ENCODE data around the gene DDC. TPM values are rescaled to one million over a fixed set of nuclear protein-coding genes. Genes with fewer than 3 reads are reported as not detected.

DDC gene
- polyA plus RNA-seq, 1 donor (not counting 4 experiments of a cell fraction or from before 2014, with no cell fraction given), result not detected

- Histone ChIP-seq H3K4me1 (ENCODE audit: control insufficient read depth, extremely low read depth, insufficient read depth, low read length) (no peaks in the 10 kb centered on the region), H3K9me1 (ENCODE audit: control insufficient read depth, extremely low read depth, insufficient read depth, low read length) (no peaks in the 10 kb centered on the region), H3K27me3 (ENCODE audit: control insufficient read depth, extremely low read depth, insufficient read depth, low read length) (peaks cover 10% of the 10 kb centered on the region), H3K79me2 (ENCODE audit: control insufficient read depth, insufficient read depth, low read length) (no peaks in the 10 kb centered on the region), H4K20me1 (ENCODE audit: control insufficient read depth, extremely low read depth, insufficient read depth, low read length) (no peaks in the 10 kb centered on the region), H2AFZ (ENCODE audit: control insufficient read depth, low read length) (no peak overlapping the region), H3K4me3 (ENCODE audit: control insufficient read depth in 2 of 3, extremely low read depth in 1 of 3, insufficient read depth in 2 of 3, low read depth in 1 of 3, low read length in 3 of 3) (no peak overlapping the region), H3K36me3 (ENCODE audit: control insufficient read depth in 2 of 2, extremely low read depth in 1 of 2, insufficient read depth in 2 of 2, low read length in 2 of 2) (no peaks in the 10 kb centered on the region), H3K4me2 (ENCODE audit: control insufficient read depth, extremely low read depth, insufficient read depth, low read depth, low read length) (no peak overlapping the region), H3K9ac (ENCODE audit: control insufficient read depth, extremely low read depth, insufficient read depth, low read length) (no peak overlapping the region), H3K9me3 (ENCODE audit: control insufficient read depth, low read depth, low read length) (no peaks in the 10 kb centered on the region), H3K27ac (ENCODE audit: control insufficient read depth, insufficient read depth, low read length) (no peak overlapping the region)
- TF ChIP-seq EZH2 (IDR thresholded peaks at IDR 0.05; ENCODE audit: low read length), result no peak
- TF ChIP-seq CTCF (optimal IDR thresholded peaks at IDR 0.05 in 1 of 3, IDR thresholded peaks at IDR 0.05 in 1 of 3, conservative IDR thresholded peaks at IDR 0.05 in 1 of 3; ENCODE audit: extremely low read depth in 1 of 3, insufficient read depth in 2 of 3, low read length in 3 of 3), result no peak
- DNase-seq (ENCODE audit: low read depth, low spot score) (no peak), FAIRE-seq (no peak)
- dilution Hi-C loops (cut with MboI; ENCODE audit: extremely low pct_ligation_motif_present, low sequenced_read_pairs), result no loop called here
Measured at GRCh38 chr7:50469181-50469580, 96.0 kb downstream of the DDC start.

GRCh38 chr7:50467817-50468610 lies 97.2 kb downstream of the DDC start:
- no peak overlapping the region for H3K9ac ChIP-seq (ENCODE audit: control insufficient read depth, extremely low read depth, insufficient read depth, low read length)
- dilution Hi-C loops (cut with MboI; ENCODE audit: extremely low pct_ligation_motif_present, low sequenced_read_pairs), result no loop called here
- no peaks in the 10 kb centered on the region for H3K36me3 ChIP-seq (ENCODE audit: control insufficient read depth in 2 of 2, extremely low read depth in 1 of 2, insufficient read depth in 2 of 2, low read length in 2 of 2)
- H3K4me3 ChIP-seq (ENCODE audit: control insufficient read depth in 2 of 3, extremely low read depth in 1 of 3, insufficient read depth in 2 of 3, low read depth in 1 of 3, low read length in 3 of 3), result no peak overlapping the region
- TF ChIP-seq CTCF (optimal IDR thresholded peaks at IDR 0.05 in 1 of 3, IDR thresholded peaks at IDR 0.05 in 1 of 3, conservative IDR thresholded peaks at IDR 0.05 in 1 of 3; ENCODE audit: extremely low read depth in 1 of 3, insufficient read depth in 2 of 3, low read length in 3 of 3) (peak; percentile 82 to 95 (median 92)), EZH2 (IDR thresholded peaks at IDR 0.05; ENCODE audit: low read length) (no peak)
- peak; percentile 61 for FAIRE-seq
- no peaks in the 10 kb centered on the region for H3K4me1 ChIP-seq (ENCODE audit: control insufficient read depth, extremely low read depth, insufficient read depth, low read length)
- no peak overlapping the region for H3K27ac ChIP-seq (ENCODE audit: control insufficient read depth, insufficient read depth, low read length)
- DNase-seq (ENCODE audit: low read depth, low spot score), result no peak
- H4K20me1 ChIP-seq (ENCODE audit: control insufficient read depth, extremely low read depth, insufficient read depth, low read length), result no peaks in the 10 kb centered on the region
- peaks cover 11% of the 10 kb centered on the region for H3K27me3 ChIP-seq (ENCODE audit: control insufficient read depth, extremely low read depth, insufficient read depth, low read length)
- no peaks in the 10 kb centered on the region for H3K9me1 ChIP-seq (ENCODE audit: control insufficient read depth, extremely low read depth, insufficient read depth, low read length)
- no peak overlapping the region for H2AFZ ChIP-seq (ENCODE audit: control insufficient read depth, low read length)
- no peaks in the 10 kb centered on the region for H3K79me2 ChIP-seq (ENCODE audit: control insufficient read depth, insufficient read depth, low read length)
- no peaks in the 10 kb centered on the region for H3K9me3 ChIP-seq (ENCODE audit: control insufficient read depth, low read depth, low read length)
- no peak overlapping the region for H3K4me2 ChIP-seq (ENCODE audit: control insufficient read depth, extremely low read depth, insufficient read depth, low read depth, low read length)

Data from keratinocyte (primary cell).